ENCODE data around the gene LSM2.

- TF ChIP-seq MAX (IDR thresholded peaks at IDR 0.05) = peak; percentile 29; the same call in 1 of the 2 replicates
- peak in 1 of 2 experiments; percentile 75; a peak in 2 of 5 replicates for TF ChIP-seq JUN (IDR thresholded peaks at IDR 0.05)
- TF ChIP-seq SMC3 (IDR thresholded peaks at IDR 0.05) = no peak
- no peak for TF ChIP-seq POLR2A (IDR thresholded peaks at IDR 0.05; ENCODE audit: low read length)
- TF ChIP-seq KDM5A (IDR thresholded peaks at IDR 0.05) = no peak
- TF ChIP-seq CTCF (IDR thresholded peaks at IDR 0.05) = no peak
- TF ChIP-seq PBX3 (IDR thresholded peaks at IDR 0.05) = no peak; the same call in 1 of the 2 replicates
- no peak for TF ChIP-seq POLR2AphosphoS2 (conservative IDR thresholded peaks at IDR 0.05; ENCODE audit: low read length)
- no peak for TF ChIP-seq HMGXB4 (CRISPR knock-in tag; IDR thresholded peaks at IDR 0.05; ENCODE audit: borderline replicate concordance)
- TF ChIP-seq RAD21 (conservative IDR thresholded peaks at IDR 0.05 in 1 of 2, IDR thresholded peaks at IDR 0.05 in 1 of 2) = no peak
- TF ChIP-seq MAZ (IDR thresholded peaks at IDR 0.05; ENCODE audit: borderline replicate concordance, low read depth, low read length) = no peak
- TF ChIP-seq ZNF302 (CRISPR knock-in tag; IDR thresholded peaks at IDR 0.05) = no peak
- TF ChIP-seq ESRRA (IDR thresholded peaks at IDR 0.05; ENCODE audit: borderline replicate concordance, low read length) = no peak
Measured at GRCh38 chr6:31776989-31777666, 29.6 kb downstream of the LSM2 start, which contains the start of gene VWA7.

Data from A549 (cell line).